ENCODE results near the gene OR52N1. TPM values are rescaled to one million over a fixed set of nuclear protein-coding genes. Genes with fewer than 3 reads are reported as not detected.

Gene OR52N1
- polyA plus RNA-seq, 1 experiment, result not detected

GRCh38 chr11:5749836-5750235, 41.2 kb downstream of the OR52N1 start:
- POLR2A ChIA-PET, result no interaction called here
- Histone ChIP-seq H3K36me3 (ENCODE audit: control insufficient read depth, insufficient read depth, low read length) (no peaks in the 10 kb centered on the region), H3K4me3 (ENCODE audit: low read depth, low read length) (no peak overlapping the region), H3K27me3 (ENCODE audit: control insufficient read depth, insufficient read depth, low read length) (no peaks in the 10 kb centered on the region)
- no peak for DNase-seq (ENCODE audit: low read depth)
- no peak for TF ChIP-seq CTCF (IDR thresholded peaks at IDR 0.05; ENCODE audit: insufficient read depth, low read depth, low read length)
- CTCF ChIA-PET, result interaction anchor here (1.2 kb wide), 1 partner anchor 274 kb away, joined by 3 read pairs; no protein-coding TSS in a partner anchor

DNA sequence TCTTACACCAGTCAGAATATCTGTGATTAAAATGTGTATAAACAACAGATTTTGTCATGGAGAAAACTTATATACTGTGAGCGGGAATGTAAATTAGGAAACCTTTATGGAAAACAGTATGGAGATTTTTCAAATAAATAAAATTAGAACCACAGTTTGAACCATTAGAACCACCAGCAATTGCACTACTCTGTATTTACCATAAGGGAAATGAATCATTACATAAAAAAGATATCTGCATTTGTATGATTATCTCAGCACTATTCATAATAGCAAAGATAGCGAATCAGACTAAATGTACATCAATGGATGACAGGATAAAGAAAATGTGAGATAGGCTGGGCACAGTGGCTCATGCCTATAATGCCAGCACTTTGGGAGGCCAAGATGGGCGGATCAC, 44.5 kb downstream of the OR52N1 start:
- TF ChIP-seq CTCF (IDR thresholded peaks at IDR 0.05; ENCODE audit: insufficient read depth, low read depth, low read length), result no peak
- Histone ChIP-seq H3K4me3 (ENCODE audit: low read depth, low read length) (no peak overlapping the region), H3K36me3 (ENCODE audit: control insufficient read depth, insufficient read depth, low read length) (no peaks in the 10 kb centered on the region), H3K27me3 (ENCODE audit: control insufficient read depth, insufficient read depth, low read length) (no peaks in the 10 kb centered on the region)
- ChIA-PET POLR2A (no interaction called here), CTCF (no interaction called here)
- no peak for DNase-seq (ENCODE audit: low read depth)

- no peak for TF ChIP-seq CTCF (IDR thresholded peaks at IDR 0.05; ENCODE audit: insufficient read depth, low read depth, low read length)
- Histone ChIP-seq H3K36me3 (ENCODE audit: control insufficient read depth, insufficient read depth, low read length) (no peaks in the 10 kb centered on the region), H3K4me3 (ENCODE audit: low read depth, low read length) (no peak overlapping the region), H3K27me3 (ENCODE audit: control insufficient read depth, insufficient read depth, low read length) (no peaks in the 10 kb centered on the region)
- ChIA-PET POLR2A (no interaction called here), CTCF (no interaction called here)
- DNase-seq (ENCODE audit: low read depth), result no peak
These were observed 52.6 kb downstream of the OR52N1 start for GRCh38 chr11:5738431-5738830.

GRCh38 chr11:5737670-5738392, 53.2 kb downstream of the OR52N1 start:
- Histone ChIP-seq H3K36me3 (ENCODE audit: control insufficient read depth, insufficient read depth, low read length) (no peaks in the 10 kb centered on the region), H3K27me3 (ENCODE audit: control insufficient read depth, insufficient read depth, low read length) (no peaks in the 10 kb centered on the region), H3K4me3 (ENCODE audit: low read depth, low read length) (no peak overlapping the region)
- no peak for TF ChIP-seq CTCF (IDR thresholded peaks at IDR 0.05; ENCODE audit: insufficient read depth, low read depth, low read length)
- DNase-seq (ENCODE audit: low read depth), result no peak
- ChIA-PET CTCF (no interaction called here), POLR2A (no interaction called here)

DNA sequence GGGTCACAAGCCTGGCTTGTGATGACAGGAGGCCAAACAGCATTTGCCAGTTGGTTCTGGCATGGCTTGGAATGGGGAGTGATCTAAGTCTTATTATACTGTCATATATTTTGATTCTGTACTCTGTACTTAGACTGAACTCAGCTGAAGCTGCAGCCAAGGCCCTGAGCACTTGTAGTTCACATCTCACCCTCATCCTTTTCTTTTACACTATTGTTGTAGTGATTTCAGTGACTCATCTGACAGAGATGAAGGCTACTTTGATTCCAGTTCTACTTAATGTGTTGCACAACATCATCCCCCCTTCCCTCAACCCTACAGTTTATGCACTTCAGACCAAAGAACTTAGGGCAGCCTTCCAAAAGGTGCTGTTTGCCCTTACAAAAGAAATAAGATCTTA, 54.0 kb downstream of the OR52N1 start:
- DNase-seq (ENCODE audit: low read depth), result no peak
- no peak for TF ChIP-seq CTCF (IDR thresholded peaks at IDR 0.05; ENCODE audit: insufficient read depth, low read depth, low read length)
- ChIA-PET CTCF (no interaction called here), POLR2A (no interaction called here)
- Histone ChIP-seq H3K4me3 (ENCODE audit: low read depth, low read length) (no peak overlapping the region), H3K36me3 (ENCODE audit: control insufficient read depth, insufficient read depth, low read length) (no peaks in the 10 kb centered on the region), H3K27me3 (ENCODE audit: control insufficient read depth, insufficient read depth, low read length) (no peaks in the 10 kb centered on the region)

Other genes with a start within 250 kb of the OR52N1 start
- gene OR52H1, start 242.7 kb downstream of the OR52N1 start, polyA plus RNA-seq (2011; rRNA removed), result not detected in 2 replicates
- not detected in 2 replicates for gene OR52B6, start 210.4 kb downstream of the OR52N1 start, polyA plus RNA-seq (2011; rRNA removed)
- gene TRIM6, start 194.6 kb downstream of the OR52N1 start, polyA plus RNA-seq (2011; rRNA removed), result 3.8 and 4.5 TPM in 2 replicates
- gene TRIM34, start 166.3 kb downstream of the OR52N1 start, polyA plus RNA-seq (2011; rRNA removed), result 6.6 and 11.0 TPM in 2 replicates
- 19.1 and 21.2 TPM in 2 replicates for gene TRIM5, start 106.2 kb downstream of the OR52N1 start, polyA plus RNA-seq (2011; rRNA removed)
- gene TRIM22, start 101.5 kb downstream of the OR52N1 start, polyA plus RNA-seq (2011; rRNA removed), result 58.2 and 74.9 TPM in 2 replicates
- not detected in 2 replicates for gene OR56B1, start 54.8 kb downstream of the OR52N1 start, polyA plus RNA-seq (2011; rRNA removed)
- gene OR52N4, start 37.0 kb downstream of the OR52N1 start, polyA plus RNA-seq (2011; rRNA removed), result 0.07 TPM in 1 of 2 replicates, not detected in the other
- gene OR52N5, start 7.9 kb downstream of the OR52N1 start, polyA plus RNA-seq (2011; rRNA removed), result not detected in 2 replicates
- not detected in 2 replicates for gene OR52N2, start 17.7 kb upstream of the OR52N1 start, polyA plus RNA-seq (2011; rRNA removed)
- not detected in 2 replicates for gene OR52E6, start 50.6 kb upstream of the OR52N1 start, polyA plus RNA-seq (2011; rRNA removed)
- gene OR52E8, start 66.4 kb upstream of the OR52N1 start, polyA plus RNA-seq (2011; rRNA removed), result not detected in 2 replicates
- not detected in 2 replicates for gene OR52E4, start 89.4 kb upstream of the OR52N1 start, polyA plus RNA-seq (2011; rRNA removed)
- not detected in 2 replicates for gene OR52E5, start 101.9 kb upstream of the OR52N1 start, polyA plus RNA-seq (2011; rRNA removed)
- not detected in 2 replicates for gene OR56A3, start 151.0 kb upstream of the OR52N1 start, polyA plus RNA-seq (2011; rRNA removed)
- gene OR56A5, start 177.2 kb upstream of the OR52N1 start, polyA plus RNA-seq (2011; rRNA removed), result not detected in 2 replicates
- not detected in 2 replicates for gene OR52L1, start 195.7 kb upstream of the OR52N1 start, polyA plus RNA-seq (2011; rRNA removed)
- not detected in 2 replicates for gene OR56A4, start 215.7 kb upstream of the OR52N1 start, polyA plus RNA-seq (2011; rRNA removed)
- gene OR56A1, start 239.5 kb upstream of the OR52N1 start, polyA plus RNA-seq (2011; rRNA removed), result not detected in 2 replicates

All from BJ (cell line).